GM21360 (cell line): ENCODE data around the gene FAM47C.
A peak's percentile ranks its signal among the peaks of the same experiment; 100 is the strongest.
"Not testable (repeated sequence)": the region's sequence is repeated elsewhere in the genome, so short reads cannot be mapped to it uniquely, and the experiment has no call there.

ENCODE experiments used
- ATAC-seq: cut with Tn5 transposase; IDR thresholded peaks from one replicate; pipeline ENCODE4 v1.9.1; 2021; ENCODE audit warnings: mild to moderate bottlenecking, moderate library complexity; ENCODE audit not compliant: unreplicated experiment

Gene FAM47C

GRCh38 chrX:37008182-37008581, at the start of gene FAM47C:
TSS of gene FAM47C (plus strand) at chrX:37008366. CDS start at chrX:37008411, 45 bp downstream.
- ATAC-seq, result not testable (repeated sequence)

DNA sequence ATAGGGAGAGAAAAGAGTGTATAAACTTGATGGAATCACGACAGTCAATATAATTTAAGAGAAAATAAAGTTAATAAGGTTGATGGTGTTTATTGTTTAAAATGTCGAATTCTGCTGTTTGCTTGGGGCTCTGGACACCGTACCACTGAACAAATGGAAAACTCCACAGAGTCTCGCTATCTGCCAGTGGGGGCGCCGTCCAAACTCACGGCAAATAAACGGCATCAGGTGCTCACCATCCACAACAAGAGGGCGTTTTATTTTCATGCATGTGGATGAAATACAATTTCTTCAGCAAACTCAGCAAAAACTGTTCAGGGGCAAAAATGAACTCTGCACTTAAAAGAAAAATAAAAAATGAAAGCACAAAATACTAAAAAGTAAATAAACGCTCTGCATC, 46.6 kb upstream of the FAM47C start:
- ATAC-seq, result no peak

GRCh38 chrX:36963069-36963808, 44.9 kb upstream of the FAM47C start:
- no peak for ATAC-seq

- no peak for ATAC-seq
Measured at GRCh38 chrX:36963852-36964251, 44.3 kb upstream of the FAM47C start.

DNA sequence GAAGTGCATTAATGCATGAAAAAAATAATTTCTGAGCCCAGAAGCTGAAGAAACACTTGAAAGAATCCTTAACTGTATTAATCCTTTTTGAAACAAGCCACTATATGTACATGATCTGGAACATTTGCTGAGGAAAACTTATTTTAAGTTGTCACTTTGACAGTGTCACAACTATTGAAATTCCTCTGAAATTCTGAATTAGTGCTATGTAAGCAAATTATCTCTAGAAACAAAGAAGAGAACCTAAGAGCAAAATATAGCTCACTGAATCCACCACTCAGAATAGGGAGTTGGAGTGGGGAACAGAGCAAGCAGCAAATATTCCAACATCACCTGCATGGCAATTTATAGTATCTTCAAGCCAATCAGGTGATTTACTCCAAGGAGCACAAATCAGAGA, 34.6 kb upstream of the FAM47C start:
- no peak for ATAC-seq

DNA sequence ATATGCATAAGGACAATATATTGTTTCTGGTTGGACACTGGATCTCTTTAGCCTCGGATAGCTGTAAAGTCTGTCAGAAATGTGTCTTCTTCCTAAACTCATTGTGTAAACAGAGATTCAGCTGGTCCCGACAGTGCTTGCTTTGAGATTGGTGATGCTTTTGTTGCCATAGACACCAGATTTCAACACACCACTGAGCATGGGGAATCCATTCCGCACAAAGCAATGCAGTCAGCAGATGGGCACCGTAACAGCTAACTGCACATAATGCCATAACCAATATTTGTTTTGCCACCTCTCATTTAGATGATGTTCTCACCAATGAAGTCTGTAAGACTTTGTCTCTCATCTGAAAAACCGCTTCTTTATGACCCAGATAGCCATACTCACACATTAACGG, 33.3 kb upstream of the FAM47C start:
- ATAC-seq, result no peak

DNA sequence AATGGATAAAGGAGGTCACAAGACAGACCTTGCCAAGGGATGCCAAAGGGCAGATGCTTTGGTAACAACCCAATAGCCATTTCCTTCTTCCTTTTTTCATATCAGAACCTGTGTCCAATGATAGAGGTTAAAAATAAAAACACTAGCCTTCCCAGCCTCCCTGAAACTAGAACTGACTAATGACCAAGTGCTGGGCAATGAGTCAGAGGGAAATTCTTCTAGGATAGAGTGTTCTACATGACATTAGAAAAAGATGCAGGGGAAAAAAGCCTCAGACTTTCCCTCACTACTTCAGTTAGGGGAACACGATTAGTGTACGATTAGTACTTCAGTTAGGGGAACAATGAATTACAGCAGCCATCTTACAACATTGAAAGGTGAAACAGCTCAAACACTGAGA, 29.3 kb upstream of the FAM47C start:
- ATAC-seq, result no peak

DNA sequence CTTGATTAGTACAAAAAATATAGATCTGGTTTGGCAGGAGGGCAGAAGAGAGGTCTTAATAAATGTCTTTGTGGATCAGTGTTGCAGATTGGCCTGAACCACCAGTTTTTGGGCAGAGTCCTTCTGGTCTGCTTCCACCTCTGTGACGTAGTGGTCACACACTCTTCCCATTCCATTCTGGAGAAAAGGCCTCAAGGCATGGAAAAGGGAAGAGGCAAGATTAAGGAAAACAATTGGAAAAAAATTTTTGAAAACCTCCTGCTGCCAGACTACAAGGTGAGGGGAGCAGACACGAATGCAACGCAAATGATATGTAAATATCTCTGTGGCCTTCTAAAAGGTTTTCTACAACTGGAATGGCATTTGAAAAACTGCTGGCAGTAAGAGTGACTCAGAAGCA, 24.3 kb upstream of the FAM47C start:
- no peak for ATAC-seq

- not testable (repeated sequence) for ATAC-seq
Measured at GRCh38 chrX:36985416-36986209, 22.6 kb upstream of the FAM47C start.

GRCh38 chrX:36986231-36986630, 21.9 kb upstream of the FAM47C start:
- no peak for ATAC-seq

DNA sequence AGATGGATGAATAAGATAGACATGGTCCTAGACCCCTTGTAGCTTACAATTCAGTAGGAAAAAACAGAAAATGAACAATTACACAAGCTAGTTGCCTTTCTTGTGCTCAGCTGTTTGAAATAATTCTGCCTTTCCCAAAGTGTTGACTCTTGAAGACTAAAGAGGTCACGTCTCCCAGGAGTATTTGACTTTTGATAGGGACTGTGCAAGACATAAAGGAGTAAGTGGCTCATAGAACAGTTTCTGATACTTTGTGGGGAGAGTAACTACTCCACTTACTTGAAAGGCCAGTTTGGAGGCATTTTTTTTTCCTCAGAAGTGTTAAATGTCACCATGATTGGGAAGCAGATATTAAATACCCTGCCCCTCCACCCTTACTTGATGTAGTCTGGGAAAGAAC, 21.0 kb upstream of the FAM47C start:
- not testable (repeated sequence) for ATAC-seq

GRCh38 chrX:37000140-37000539, 8.0 kb upstream of the FAM47C start:
- ATAC-seq, result no peak

DNA sequence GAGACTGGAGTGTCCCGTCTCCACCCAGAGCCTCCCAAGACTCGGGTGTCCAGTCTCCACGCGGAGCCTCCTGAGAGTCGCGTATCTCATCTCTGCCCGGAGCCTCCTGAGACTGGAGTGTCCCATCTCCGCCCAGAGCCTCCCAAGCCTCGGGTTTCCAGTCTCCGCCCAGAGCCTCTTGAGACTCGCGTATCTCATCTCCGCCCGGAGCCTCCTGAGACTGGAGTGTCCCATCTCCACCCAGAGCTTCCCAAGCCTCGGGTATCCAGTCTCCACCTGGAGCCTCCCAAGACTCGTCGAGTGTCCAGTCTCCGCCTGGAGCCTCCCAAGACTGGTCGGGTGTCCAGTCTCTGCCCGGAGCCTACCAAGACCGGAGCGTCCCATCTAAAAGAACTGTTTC, 2.3 kb downstream of the FAM47C start:
- ATAC-seq, result no peak

DNA sequence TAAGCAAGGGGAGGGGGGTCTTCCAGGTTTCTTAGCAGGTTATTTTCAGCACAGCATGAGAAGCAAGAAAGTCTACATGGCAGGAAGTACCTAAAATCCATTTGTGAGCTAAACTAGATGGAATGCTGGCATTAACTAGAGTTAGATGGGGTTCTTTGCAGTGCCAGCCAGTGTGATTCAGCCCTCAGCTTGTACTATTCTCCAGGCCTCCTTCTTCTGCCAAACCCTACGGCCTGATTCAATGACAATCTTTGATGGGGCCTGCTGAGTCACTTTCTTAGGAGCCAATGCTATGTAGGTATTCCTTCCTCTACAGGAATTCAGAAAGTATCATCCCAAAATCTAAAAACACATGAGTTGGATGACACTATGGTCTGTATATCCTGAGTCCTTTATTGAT, 26.1 kb downstream of the FAM47C start:
- not testable (repeated sequence) for ATAC-seq

- ATAC-seq, result not testable (repeated sequence)
Measured at GRCh38 chrX:37036674-37037220, 28.6 kb downstream of the FAM47C start.

- not testable (repeated sequence) for ATAC-seq
Measured at GRCh38 chrX:37038814-37039213, 30.6 kb downstream of the FAM47C start.

DNA sequence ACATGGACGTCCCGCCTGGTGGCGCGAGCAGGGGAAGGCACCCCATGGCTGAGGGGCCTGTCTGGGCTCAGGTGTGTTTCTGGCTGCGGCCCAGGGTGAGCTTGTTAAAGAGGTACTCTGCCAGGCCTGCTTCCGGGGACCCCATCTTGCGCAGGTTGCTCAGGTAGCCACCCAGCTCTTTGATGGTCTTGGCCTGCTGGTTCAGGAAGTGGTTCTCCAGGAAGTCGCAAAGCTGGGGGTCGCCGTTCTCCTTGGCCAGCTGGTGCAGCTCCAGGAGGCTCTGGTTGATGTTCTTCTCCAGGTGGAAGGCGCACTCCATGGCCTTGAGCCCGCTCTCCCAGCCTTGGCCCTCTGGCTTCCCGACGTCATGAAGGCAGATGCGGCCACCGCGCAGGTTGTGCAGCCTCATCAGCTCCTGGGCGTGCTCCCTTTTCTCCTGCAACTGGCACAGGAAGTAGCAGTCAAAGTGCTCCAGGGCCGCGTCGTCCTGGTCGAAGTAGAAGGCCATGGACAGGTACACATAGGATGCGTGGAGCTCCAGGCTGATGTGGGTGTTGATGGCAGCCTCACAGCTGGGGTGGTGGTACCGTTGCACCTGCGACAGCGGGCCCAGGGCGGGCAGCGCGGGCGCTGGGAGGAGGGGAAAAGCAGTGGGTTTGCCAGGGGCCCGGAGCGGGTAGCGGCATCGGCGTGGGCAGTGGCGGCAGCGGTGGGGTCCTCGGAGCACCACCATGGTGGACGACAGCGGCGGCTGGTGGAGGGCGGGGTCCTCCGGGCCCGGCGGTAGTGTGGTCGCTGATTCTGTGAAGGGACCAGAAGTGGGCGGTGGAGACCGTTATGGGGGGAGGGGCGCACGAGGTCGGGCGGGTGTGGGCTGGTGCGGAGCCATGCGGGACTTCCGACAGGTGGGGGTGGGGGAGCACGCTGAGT, 35.1 kb downstream of the FAM47C start:
- not testable (repeated sequence) for ATAC-seq

GRCh38 chrX:37047776-37048175, 39.6 kb downstream of the FAM47C start:
- ATAC-seq, result no peak

- ATAC-seq, result not testable (repeated sequence)
Measured at GRCh38 chrX:37057572-37057971, 49.4 kb downstream of the FAM47C start.

- ATAC-seq, result peak; percentile 78
Measured at GRCh38 chrX:37060999-37061398, 52.8 kb downstream of the FAM47C start.
